ENCODE results near the gene BCAR3.

Gene BCAR3

GRCh38 chr1:93599479-93599878 is 82.2 kb downstream of the BCAR3 start:
- H2AK5ac ChIP-seq (ENCODE audit: low read length, severe bottlenecking): no peak overlapping the region
- H3K4ac ChIP-seq (ENCODE audit: low read depth in 1 of 2, low read length in 2 of 2): no peak overlapping the region
- no peak for DNase-seq
- H3K27ac ChIP-seq (ENCODE audit: low read length, poor library complexity, severe bottlenecking): no peak overlapping the region
- 98% methylated on average over 6 of the region's 6 CpGs for WGBS
- peaks cover 0 to 3% of the 10 kb centered on the region in 2 experiments for H3K36me3 ChIP-seq (ENCODE audit: control insufficient read depth in 1 of 2, insufficient read depth in 2 of 2, low read depth in 1 of 2, low read length in 2 of 2)
- H3K18ac ChIP-seq (ENCODE audit: low read depth in 1 of 2, low read length in 2 of 2): peak overlapping the region in 1 of 2 experiments; percentile 67
- peaks cover 4% of the 10 kb centered on the region for H3K4me1 ChIP-seq (ENCODE audit: control insufficient read depth, insufficient read depth, low read depth, low read length)
- no peaks in the 10 kb centered on the region for H3K27me3 ChIP-seq (ENCODE audit: control insufficient read depth in 1 of 2, insufficient read depth in 1 of 2, low read length in 2 of 2)
- no peak overlapping the region for H2BK12ac ChIP-seq (ENCODE audit: low read length in 2 of 2)
- no peak overlapping the region for H2BK15ac ChIP-seq (ENCODE audit: low read depth, poor library complexity, severe bottlenecking)
- no peak overlapping the region for H2BK5ac ChIP-seq (ENCODE audit: low read depth, low read length, poor library complexity, severe bottlenecking)
- no peak overlapping the region for H2BK120ac ChIP-seq (ENCODE audit: low read depth, low read length)
- no peak overlapping the region for H3K4me2 ChIP-seq (ENCODE audit: low read length, poor library complexity, severe bottlenecking)
- H3K4me3 ChIP-seq (ENCODE audit: insufficient read depth in 1 of 2, low read depth in 1 of 2, low read length in 2 of 2): no peak overlapping the region
- H3K9ac ChIP-seq (ENCODE audit: low read length): no peak overlapping the region
- no peak overlapping the region for H3K14ac ChIP-seq (ENCODE audit: low read length in 2 of 2)
- H3K23ac ChIP-seq (ENCODE audit: low read length in 2 of 2): no peak overlapping the region
- H4K91ac ChIP-seq (ENCODE audit: low read length): no peak overlapping the region
- no peak overlapping the region for H2AFZ ChIP-seq (ENCODE audit: low read depth, low read length)
- H3K9me3 ChIP-seq (ENCODE audit: control insufficient read depth, low read length): no peaks in the 10 kb centered on the region
- no peak overlapping the region for H4K8ac ChIP-seq (ENCODE audit: low read length)
- H3K79me1 ChIP-seq (replicated peaks; ENCODE audit: low read length, poor library complexity, severe bottlenecking): peaks cover 25% of the 10 kb centered on the region

- Histone ChIP-seq H3K4me3 (ENCODE audit: insufficient read depth in 1 of 2, low read depth in 1 of 2, low read length in 2 of 2) (no peak overlapping the region), H2BK5ac (ENCODE audit: low read depth, low read length, poor library complexity, severe bottlenecking) (no peak overlapping the region), H4K8ac (ENCODE audit: low read length) (no peak overlapping the region), H4K91ac (ENCODE audit: low read length) (peak overlapping the region; percentile 5), H2BK12ac (ENCODE audit: low read length in 2 of 2) (no peak overlapping the region), H2BK15ac (ENCODE audit: low read depth, poor library complexity, severe bottlenecking) (no peak overlapping the region), H3K18ac (ENCODE audit: low read depth in 1 of 2, low read length in 2 of 2) (peak overlapping the region in 1 of 2 experiments; percentile 67), H3K9ac (ENCODE audit: low read length) (no peak overlapping the region), H3K36me3 (ENCODE audit: control insufficient read depth in 1 of 2, insufficient read depth in 2 of 2, low read depth in 1 of 2, low read length in 2 of 2) (peaks cover 2 to 3% of the 10 kb centered on the region in 2 experiments), H3K9me3 (ENCODE audit: control insufficient read depth, low read length) (no peaks in the 10 kb centered on the region), H3K79me1 (replicated peaks; ENCODE audit: low read length, poor library complexity, severe bottlenecking) (peaks cover 26% of the 10 kb centered on the region), H2BK120ac (ENCODE audit: low read depth, low read length) (no peak overlapping the region), H2AK5ac (ENCODE audit: low read length, severe bottlenecking) (no peak overlapping the region), H3K27ac (ENCODE audit: low read length, poor library complexity, severe bottlenecking) (no peak overlapping the region), H3K4me1 (ENCODE audit: control insufficient read depth, insufficient read depth, low read depth, low read length) (peaks cover 9% of the 10 kb centered on the region), H2AFZ (ENCODE audit: low read depth, low read length) (no peak overlapping the region), H3K23ac (ENCODE audit: low read length in 2 of 2) (no peak overlapping the region), H3K27me3 (ENCODE audit: control insufficient read depth in 1 of 2, insufficient read depth in 1 of 2, low read length in 2 of 2) (no peaks in the 10 kb centered on the region), H3K14ac (ENCODE audit: low read length in 2 of 2) (no peak overlapping the region), H3K4me2 (ENCODE audit: low read length, poor library complexity, severe bottlenecking) (no peak overlapping the region), H3K4ac (ENCODE audit: low read depth in 1 of 2, low read length in 2 of 2) (no peak overlapping the region)
- DNase-seq: no peak
- 93% methylated on average over 7 of the region's 7 CpGs for WGBS
Measured at GRCh38 chr1:93598861-93599439, 82.7 kb downstream of the BCAR3 start.

GRCh38 chr1:93598396-93598795 is 83.2 kb downstream of the BCAR3 start:
- no peak overlapping the region for H3K9ac ChIP-seq (ENCODE audit: low read length)
- H4K91ac ChIP-seq (ENCODE audit: low read length): peak overlapping the region; percentile 48
- no peak overlapping the region for H2AFZ ChIP-seq (ENCODE audit: low read depth, low read length)
- H3K36me3 ChIP-seq (ENCODE audit: control insufficient read depth in 1 of 2, insufficient read depth in 2 of 2, low read depth in 1 of 2, low read length in 2 of 2): peaks cover 3 to 5% of the 10 kb centered on the region in 2 experiments
- no peak for DNase-seq
- H3K27ac ChIP-seq (ENCODE audit: low read length, poor library complexity, severe bottlenecking): no peak overlapping the region
- H3K4me1 ChIP-seq (ENCODE audit: control insufficient read depth, insufficient read depth, low read depth, low read length): peaks cover 11% of the 10 kb centered on the region
- no peaks in the 10 kb centered on the region for H3K27me3 ChIP-seq (ENCODE audit: control insufficient read depth in 1 of 2, insufficient read depth in 1 of 2, low read length in 2 of 2)
- H3K9me3 ChIP-seq (ENCODE audit: control insufficient read depth, low read length): no peaks in the 10 kb centered on the region
- H2BK5ac ChIP-seq (ENCODE audit: low read depth, low read length, poor library complexity, severe bottlenecking): no peak overlapping the region
- no peak overlapping the region for H3K4ac ChIP-seq (ENCODE audit: low read depth in 1 of 2, low read length in 2 of 2)
- 95% methylated on average over 2 of the region's 2 CpGs for WGBS
- no peak overlapping the region for H2BK15ac ChIP-seq (ENCODE audit: low read depth, poor library complexity, severe bottlenecking)
- H2AK5ac ChIP-seq (ENCODE audit: low read length, severe bottlenecking): no peak overlapping the region
- peaks cover 30% of the 10 kb centered on the region for H3K79me1 ChIP-seq (replicated peaks; ENCODE audit: low read length, poor library complexity, severe bottlenecking)
- no peak overlapping the region for H2BK12ac ChIP-seq (ENCODE audit: low read length in 2 of 2)
- no peak overlapping the region for H3K4me2 ChIP-seq (ENCODE audit: low read length, poor library complexity, severe bottlenecking)
- no peak overlapping the region for H4K8ac ChIP-seq (ENCODE audit: low read length)
- H3K23ac ChIP-seq (ENCODE audit: low read length in 2 of 2): no peak overlapping the region
- no peak overlapping the region for H3K4me3 ChIP-seq (ENCODE audit: insufficient read depth in 1 of 2, low read depth in 1 of 2, low read length in 2 of 2)
- H2BK120ac ChIP-seq (ENCODE audit: low read depth, low read length): no peak overlapping the region
- no peak overlapping the region for H3K18ac ChIP-seq (ENCODE audit: low read depth in 1 of 2, low read length in 2 of 2)
- no peak overlapping the region for H3K14ac ChIP-seq (ENCODE audit: low read length in 2 of 2)

- Histone ChIP-seq H4K91ac (ENCODE audit: low read length) (no peak overlapping the region), H2BK5ac (ENCODE audit: low read depth, low read length, poor library complexity, severe bottlenecking) (no peak overlapping the region), H4K8ac (ENCODE audit: low read length) (no peak overlapping the region), H2BK15ac (ENCODE audit: low read depth, poor library complexity, severe bottlenecking) (no peak overlapping the region), H3K9me3 (ENCODE audit: control insufficient read depth, low read length) (no peaks in the 10 kb centered on the region), H3K27me3 (ENCODE audit: control insufficient read depth in 1 of 2, insufficient read depth in 1 of 2, low read length in 2 of 2) (no peaks in the 10 kb centered on the region), H3K36me3 (ENCODE audit: control insufficient read depth in 1 of 2, insufficient read depth in 2 of 2, low read depth in 1 of 2, low read length in 2 of 2) (peaks cover 3 to 5% of the 10 kb centered on the region in 2 experiments), H3K18ac (ENCODE audit: low read depth in 1 of 2, low read length in 2 of 2) (peak overlapping the region in 1 of 2 experiments; percentile 11), H2BK120ac (ENCODE audit: low read depth, low read length) (no peak overlapping the region), H3K4me2 (ENCODE audit: low read length, poor library complexity, severe bottlenecking) (no peak overlapping the region), H3K4ac (ENCODE audit: low read depth in 1 of 2, low read length in 2 of 2) (no peak overlapping the region), H3K27ac (ENCODE audit: low read length, poor library complexity, severe bottlenecking) (no peak overlapping the region), H3K79me1 (replicated peaks; ENCODE audit: low read length, poor library complexity, severe bottlenecking) (peaks cover 28% of the 10 kb centered on the region), H3K4me1 (ENCODE audit: control insufficient read depth, insufficient read depth, low read depth, low read length) (peaks cover 15% of the 10 kb centered on the region), H3K23ac (ENCODE audit: low read length in 2 of 2) (no peak overlapping the region), H2AFZ (ENCODE audit: low read depth, low read length) (no peak overlapping the region), H3K4me3 (ENCODE audit: insufficient read depth in 1 of 2, low read depth in 1 of 2, low read length in 2 of 2) (no peak overlapping the region), H2AK5ac (ENCODE audit: low read length, severe bottlenecking) (no peak overlapping the region), H2BK12ac (ENCODE audit: low read length in 2 of 2) (no peak overlapping the region), H3K14ac (ENCODE audit: low read length in 2 of 2) (no peak overlapping the region), H3K9ac (ENCODE audit: low read length) (no peak overlapping the region)
- WGBS: 81% methylated on average over 6 of the region's 6 CpGs
- no peak for DNase-seq
Measured at GRCh38 chr1:93597709-93598108, 83.9 kb downstream of the BCAR3 start.

Data from mesenchymal stem cell (in vitro differentiated cells and primary cell).